Activated CD8-positive, alpha-beta T cell treated with anti-CD3 and anti-CD28 coated beads, Interleukin-2, amount 10 ng/mL, durations not matched to agents 7 days and 5 days (primary cell): ENCODE measurements around the gene CACNA2D3. TPM values are rescaled to one million over a fixed set of nuclear protein-coding genes. Genes with fewer than 3 reads are reported as not detected.

Source experiments
- ATAC-seq: fragments of 150-1000 bp; cut with Tn5 transposase; one replicate; pipeline ENCODE4 v1.10.0; 2021; ENCODE audit warnings: moderate library complexity
- CTCF ChIA-PET: fragments of 350-600 bp; sonication (Branson Sonifier 250); formaldehyde crosslinking; loops from one replicate; lab custom pipeline; 2021; ENCODE audit warnings: antibody characterized with exemption; lab: Charles Lee
- POLR2A ChIA-PET: fragments of 350-600 bp; sonication (Branson Sonifier 250); formaldehyde crosslinking; loops from one replicate; lab custom pipeline; 2021; ENCODE audit warnings: antibody characterized with exemption; lab: Charles Lee
- DNase-seq: peaks from one replicate; pipeline ENCODE4 v3.0.0-alpha.2; 2020
- H3K27ac Mint-ChIP-seq: one replicate; pipeline ENCODE4 v1.8.0; 2021; ENCODE audit warnings: mild to moderate bottlenecking, mixed read lengths
- H3K27me3 Mint-ChIP-seq: one replicate; pipeline ENCODE4 v1.8.0; 2021; ENCODE audit warnings: low read depth, mixed read lengths
- H3K36me3 Mint-ChIP-seq: one replicate; pipeline ENCODE4 v1.8.0; 2021; ENCODE audit warnings: low read depth, mixed read lengths
- H3K4me1 Mint-ChIP-seq: one replicate; pipeline ENCODE4 v1.8.0; 2021; ENCODE audit warnings: low read depth, mixed read lengths
- H3K4me3 Mint-ChIP-seq: one replicate; pipeline ENCODE4 v1.8.0; 2021; ENCODE audit warnings: mild to moderate bottlenecking, mixed read lengths
- H3K9me3 Mint-ChIP-seq: one replicate; pipeline ENCODE4 v1.8.0; 2022; ENCODE audit warnings: mixed read lengths; ENCODE audit not compliant: insufficient read depth
- total RNA-seq, 2 experiments: library from RNA; stranded (reverse); gene quantifications; one replicate each; pipeline ENCODE4 v1.2.3, GENCODE V29; 2021

Gene CACNA2D3
- total RNA-seq, 2 experiments from 2014 or later: not detected

- ChIA-PET POLR2A (no interaction called here), CTCF (no interaction called here)
- H3K27me3 Mint-ChIP-seq: no peaks in the 10 kb centered on the region
- DNase-seq: no peak
- H3K36me3 Mint-ChIP-seq: no peaks in the 10 kb centered on the region
- H3K4me1 Mint-ChIP-seq: no peaks in the 10 kb centered on the region
- H3K27ac Mint-ChIP-seq: no peak overlapping the region
- ATAC-seq: no peak
- H3K9me3 Mint-ChIP-seq: no peaks in the 10 kb centered on the region
- H3K4me3 Mint-ChIP-seq: no peak overlapping the region
Measured at GRCh38 chr3:54653456-54654195, 531.3 kb downstream of the CACNA2D3 start.

- no peak overlapping the region for H3K27ac Mint-ChIP-seq
- no peaks in the 10 kb centered on the region for H3K36me3 Mint-ChIP-seq
- ATAC-seq: no peak
- H3K4me3 Mint-ChIP-seq: no peak overlapping the region
- CTCF ChIA-PET: no interaction called here
- POLR2A ChIA-PET: no interaction called here
- no peaks in the 10 kb centered on the region for H3K27me3 Mint-ChIP-seq
- H3K4me1 Mint-ChIP-seq: no peaks in the 10 kb centered on the region
- no peaks in the 10 kb centered on the region for H3K9me3 Mint-ChIP-seq
- no peak for DNase-seq
Measured at GRCh38 chr3:54654776-54655175, 532.4 kb downstream of the CACNA2D3 start.

- Mint-ChIP-seq H3K4me3 (no peak overlapping the region), H3K9me3 (peaks cover under 1% of the 10 kb centered on the region), H3K4me1 (no peaks in the 10 kb centered on the region), H3K27ac (no peak overlapping the region), H3K27me3 (no peaks in the 10 kb centered on the region), H3K36me3 (no peaks in the 10 kb centered on the region)
- ATAC-seq (no peak), DNase-seq (no peak)
- ChIA-PET CTCF (no interaction called here), POLR2A (no interaction called here)
Measured at GRCh38 chr3:54659347-54659746, 537.0 kb downstream of the CACNA2D3 start.

- Mint-ChIP-seq H3K27ac (no peak overlapping the region), H3K4me3 (no peak overlapping the region), H3K27me3 (no peaks in the 10 kb centered on the region), H3K9me3 (peaks cover 3% of the 10 kb centered on the region), H3K4me1 (no peaks in the 10 kb centered on the region), H3K36me3 (no peaks in the 10 kb centered on the region)
- DNase-seq: no peak
- ATAC-seq: no peak
- ChIA-PET POLR2A (no interaction called here), CTCF (no interaction called here)
Measured at GRCh38 chr3:54660714-54661132, 538.4 kb downstream of the CACNA2D3 start.

GRCh38 chr3:54661151-54661550 is 538.8 kb downstream of the CACNA2D3 start:
- no peak overlapping the region for H3K4me3 Mint-ChIP-seq
- H3K27me3 Mint-ChIP-seq: no peaks in the 10 kb centered on the region
- H3K27ac Mint-ChIP-seq: no peak overlapping the region
- peaks cover 3% of the 10 kb centered on the region for H3K9me3 Mint-ChIP-seq
- no peaks in the 10 kb centered on the region for H3K36me3 Mint-ChIP-seq
- no peak for ATAC-seq
- H3K4me1 Mint-ChIP-seq: no peaks in the 10 kb centered on the region
- DNase-seq: no peak
- ChIA-PET POLR2A (no interaction called here), CTCF (no interaction called here)

- ATAC-seq: no peak
- CTCF ChIA-PET: no interaction called here
- POLR2A ChIA-PET: no interaction called here
Measured at GRCh38 chr3:54663501-54664011, 541.2 kb downstream of the CACNA2D3 start.

GRCh38 chr3:54665016-54665600 is 542.8 kb downstream of the CACNA2D3 start:
- ChIA-PET CTCF (no interaction called here), POLR2A (no interaction called here)
- H3K27me3 Mint-ChIP-seq: no peaks in the 10 kb centered on the region
- no peaks in the 10 kb centered on the region for H3K36me3 Mint-ChIP-seq
- H3K9me3 Mint-ChIP-seq: peaks cover 3% of the 10 kb centered on the region
- H3K4me3 Mint-ChIP-seq: no peak overlapping the region
- no peaks in the 10 kb centered on the region for H3K4me1 Mint-ChIP-seq
- DNase-seq: no peak
- H3K27ac Mint-ChIP-seq: no peak overlapping the region
- no peak for ATAC-seq

More at GRCh38 chr3:54663501-54664011, 541.2 kb downstream of the CACNA2D3 start:
- Mint-ChIP-seq H3K27me3 (no peaks in the 10 kb centered on the region), H3K27ac (no peak overlapping the region), H3K36me3 (no peaks in the 10 kb centered on the region), H3K4me3 (no peak overlapping the region), H3K4me1 (no peaks in the 10 kb centered on the region), H3K9me3 (peaks cover 3% of the 10 kb centered on the region)
- DNase-seq: no peak

- H3K27me3 Mint-ChIP-seq: no peaks in the 10 kb centered on the region
- ATAC-seq (no peak), DNase-seq (no peak)
- no peak overlapping the region for H3K27ac Mint-ChIP-seq
- POLR2A ChIA-PET: no interaction called here
- peaks cover 3% of the 10 kb centered on the region for H3K9me3 Mint-ChIP-seq
- no peak overlapping the region for H3K4me3 Mint-ChIP-seq
- no peaks in the 10 kb centered on the region for H3K4me1 Mint-ChIP-seq
- no peaks in the 10 kb centered on the region for H3K36me3 Mint-ChIP-seq
- CTCF ChIA-PET: no interaction called here
Measured at GRCh38 chr3:54668236-54668635, 545.9 kb downstream of the CACNA2D3 start.

- Mint-ChIP-seq H3K36me3 (no peaks in the 10 kb centered on the region), H3K27me3 (no peaks in the 10 kb centered on the region), H3K9me3 (no peaks in the 10 kb centered on the region), H3K4me1 (no peaks in the 10 kb centered on the region), H3K27ac (no peak overlapping the region), H3K4me3 (no peak overlapping the region)
- ATAC-seq (no peak), DNase-seq (no peak)
- POLR2A ChIA-PET: no interaction called here
- CTCF ChIA-PET: no interaction called here
Measured at GRCh38 chr3:54670201-54671000, 548.0 kb downstream of the CACNA2D3 start.

- Mint-ChIP-seq H3K36me3 (no peaks in the 10 kb centered on the region), H3K27ac (no peak overlapping the region), H3K27me3 (no peaks in the 10 kb centered on the region), H3K4me3 (no peak overlapping the region), H3K9me3 (no peaks in the 10 kb centered on the region), H3K4me1 (no peaks in the 10 kb centered on the region)
- ATAC-seq (no peak), DNase-seq (no peak)
- CTCF ChIA-PET: no interaction called here
- POLR2A ChIA-PET: no interaction called here
Measured at GRCh38 chr3:54671511-54671910, 549.2 kb downstream of the CACNA2D3 start.

- Mint-ChIP-seq H3K4me1 (no peaks in the 10 kb centered on the region), H3K9me3 (peaks cover 4% of the 10 kb centered on the region), H3K4me3 (no peak overlapping the region), H3K27ac (no peak overlapping the region), H3K36me3 (no peaks in the 10 kb centered on the region), H3K27me3 (no peaks in the 10 kb centered on the region)
- DNase-seq (no peak), ATAC-seq (no peak)
- ChIA-PET POLR2A (no interaction called here), CTCF (no interaction called here)
Measured at GRCh38 chr3:54676087-54676486, 553.7 kb downstream of the CACNA2D3 start.

GRCh38 chr3:54681706-54682105 is 559.4 kb downstream of the CACNA2D3 start:
- H3K4me3 Mint-ChIP-seq: no peak overlapping the region
- H3K4me1 Mint-ChIP-seq: no peaks in the 10 kb centered on the region
- H3K27me3 Mint-ChIP-seq: no peaks in the 10 kb centered on the region
- CTCF ChIA-PET: no interaction called here
- no peak overlapping the region for H3K27ac Mint-ChIP-seq
- no peak for ATAC-seq
- no peaks in the 10 kb centered on the region for H3K36me3 Mint-ChIP-seq
- no peak for DNase-seq
- peaks cover 4% of the 10 kb centered on the region for H3K9me3 Mint-ChIP-seq
- POLR2A ChIA-PET: no interaction called here
